Measurements from ENCODE around the gene CAPZB. TPM values are rescaled to one million over a fixed set of nuclear protein-coding genes. Genes with fewer than 3 reads are reported as not detected.

The CAPZB gene
- total RNA-seq, 1 experiment from 2014 or later: 345 TPM

DNA sequence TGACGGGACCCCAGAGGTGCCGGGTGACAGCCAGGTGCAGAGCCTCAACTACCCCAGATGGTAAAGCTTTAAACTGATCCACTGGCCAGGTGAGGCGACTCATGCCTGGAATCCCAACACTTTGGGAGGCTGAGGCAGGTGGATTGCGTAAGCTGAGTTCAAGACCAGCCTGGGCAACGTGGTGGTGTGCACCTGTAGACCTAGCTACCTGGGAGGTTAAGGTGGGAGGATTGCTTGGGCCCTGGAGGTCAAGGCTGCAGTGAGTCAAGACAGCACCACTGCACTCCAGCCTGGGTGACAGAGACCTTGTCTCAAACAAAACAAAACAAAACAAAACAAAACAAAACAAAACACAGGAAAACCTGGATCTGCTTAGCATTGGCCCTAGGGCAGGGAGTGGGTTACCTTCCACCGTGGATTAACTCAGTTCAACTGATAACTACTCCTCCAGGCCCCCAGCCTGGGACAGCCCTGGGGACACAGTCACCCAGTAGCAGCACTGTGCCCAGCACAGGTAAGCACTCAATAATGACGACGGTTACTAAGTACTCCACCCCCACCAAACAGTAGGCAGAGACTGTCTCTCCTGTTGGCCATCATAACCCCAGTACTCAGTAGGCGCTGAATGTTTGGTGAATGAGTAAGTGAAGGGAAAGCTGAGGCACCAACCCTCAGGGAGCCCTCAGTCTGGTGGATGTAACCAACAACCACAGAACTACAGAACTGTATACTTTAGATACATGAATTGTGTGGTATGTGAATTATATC, 151.6 kb downstream of the CAPZB start:
- in situ Hi-C loops (cut with HindIII; ENCODE audit: low sequenced_read_pairs): loop anchor here (25.0 kb wide), 1 partner anchor 304 kb away; the partner anchor contains the start of gene NBL1
- no peak for DNase-seq (ENCODE audit: low spot score)

DNA sequence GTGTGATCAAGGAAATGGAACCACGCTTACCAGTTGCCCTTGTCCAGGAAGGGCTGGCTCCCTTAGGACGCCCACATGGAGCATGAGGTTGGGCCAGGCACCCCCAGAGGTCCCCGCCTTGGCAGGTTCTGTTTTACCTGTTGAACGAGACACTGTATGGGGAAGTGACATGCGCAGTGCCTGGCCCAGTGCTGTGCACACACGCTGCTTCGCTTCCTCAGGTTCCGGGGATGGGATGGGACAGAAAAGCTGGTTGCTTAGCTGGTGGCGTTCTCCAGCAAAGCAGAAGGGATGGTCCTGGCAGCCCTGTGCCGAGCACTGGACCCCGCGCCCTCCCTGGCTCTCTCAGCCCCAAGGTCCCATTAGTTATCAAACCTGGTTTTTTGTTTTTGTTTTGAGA, 152.5 kb downstream of the CAPZB start:
- in situ Hi-C loops (cut with HindIII; ENCODE audit: low sequenced_read_pairs): loop anchor here (25.0 kb wide), 1 partner anchor 304 kb away; the partner anchor contains the start of gene NBL1
- no peak for DNase-seq (ENCODE audit: low spot score)

DNA sequence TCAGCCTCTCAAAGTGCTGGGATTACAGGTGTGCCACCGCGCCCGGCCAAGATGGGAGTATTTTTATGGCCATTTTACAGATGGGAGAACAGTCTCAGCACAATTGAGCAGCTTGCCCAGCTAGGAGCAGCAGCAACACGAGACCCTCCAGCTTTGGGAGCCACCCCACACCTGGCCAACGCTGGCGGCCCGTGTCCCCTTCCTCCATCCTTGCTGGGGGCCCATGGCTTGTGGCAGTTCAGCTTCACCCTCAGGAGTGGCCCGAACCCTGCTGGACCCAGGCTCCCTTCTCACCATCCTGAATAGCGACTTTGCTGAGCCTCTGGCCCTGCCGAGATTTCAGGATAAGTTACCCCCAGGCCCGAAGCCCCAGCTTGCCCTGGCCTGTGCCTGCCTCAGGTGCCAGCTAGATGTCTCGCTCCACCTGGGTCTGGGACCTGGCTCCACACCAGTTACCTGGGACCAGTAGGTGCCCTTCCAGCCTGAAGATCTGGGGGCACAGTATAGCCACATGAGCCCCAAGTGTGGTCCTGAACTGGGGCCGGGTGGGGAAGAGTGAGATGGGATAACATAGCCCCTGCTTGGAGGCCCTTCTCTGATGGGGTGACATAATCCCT, 154.0 kb downstream of the CAPZB start:
- DNase-seq (ENCODE audit: low spot score): no peak
- in situ Hi-C loops (cut with HindIII; ENCODE audit: low sequenced_read_pairs): loop anchor here (25.0 kb wide), 1 partner anchor 306 kb away; the partner anchor contains the start of gene NBL1

DNA sequence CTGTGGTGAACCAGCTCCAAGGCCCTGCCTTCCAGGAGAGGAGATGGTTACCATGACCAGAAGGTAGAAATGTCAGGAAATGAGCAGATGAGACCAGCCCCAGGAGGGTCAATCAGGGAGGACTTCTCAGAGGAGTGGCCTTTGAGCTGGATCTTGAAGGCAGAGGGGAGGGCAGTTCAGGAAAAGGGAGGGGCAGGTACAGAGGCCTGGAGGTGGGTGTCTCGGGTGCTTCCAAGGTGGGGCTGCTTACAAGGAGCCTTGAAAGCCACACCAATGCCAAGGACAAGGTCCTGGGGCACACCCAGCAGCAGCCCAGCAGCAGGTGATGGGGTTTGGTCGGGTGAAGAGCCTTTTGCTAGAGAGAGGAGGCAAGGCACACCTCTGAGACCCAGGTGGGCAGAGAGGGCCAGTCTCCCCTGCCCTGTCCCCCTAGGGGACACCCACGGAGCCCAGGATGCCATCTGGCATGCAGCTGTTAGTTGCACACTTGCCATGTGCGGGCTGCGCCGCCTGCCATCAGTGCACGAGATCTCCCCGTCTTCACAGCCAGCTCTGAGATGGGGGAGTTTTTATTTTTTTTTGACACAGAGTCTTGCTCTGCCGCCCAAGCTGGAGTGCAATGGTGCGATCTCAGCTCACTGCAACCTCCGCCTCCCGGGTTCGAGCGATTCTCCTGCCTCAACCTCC, 154.7 kb downstream of the CAPZB start:
- no peak for DNase-seq (ENCODE audit: low spot score)
- in situ Hi-C loops (cut with HindIII; ENCODE audit: low sequenced_read_pairs): loop anchor here (25.0 kb wide), 1 partner anchor 307 kb away; the partner anchor contains the start of gene NBL1

DNA sequence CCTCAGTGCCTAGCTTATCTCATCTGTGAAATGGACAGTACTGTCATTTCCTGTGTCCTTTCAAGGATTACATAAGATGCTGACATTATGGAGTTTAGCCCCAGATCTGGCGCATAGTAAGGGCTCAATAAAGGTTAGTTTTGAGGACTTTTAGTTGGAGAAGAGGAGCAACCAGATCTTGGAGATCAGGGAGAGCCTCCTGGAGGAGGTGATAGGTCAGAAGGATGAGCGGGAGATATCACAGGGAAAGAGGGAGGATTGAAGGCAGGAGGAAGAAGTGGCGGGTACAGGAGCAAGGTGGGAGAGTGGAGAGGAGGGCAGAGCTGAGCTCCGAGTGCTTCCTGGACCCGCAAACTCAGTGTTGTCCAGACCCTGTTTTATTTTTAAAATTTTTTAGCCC, 155.7 kb downstream of the CAPZB start:
- in situ Hi-C loops (cut with HindIII; ENCODE audit: low sequenced_read_pairs): loop anchor here (25.0 kb wide), 1 partner anchor 308 kb away; the partner anchor contains the start of gene NBL1
- DNase-seq (ENCODE audit: low spot score): no peak

DNA sequence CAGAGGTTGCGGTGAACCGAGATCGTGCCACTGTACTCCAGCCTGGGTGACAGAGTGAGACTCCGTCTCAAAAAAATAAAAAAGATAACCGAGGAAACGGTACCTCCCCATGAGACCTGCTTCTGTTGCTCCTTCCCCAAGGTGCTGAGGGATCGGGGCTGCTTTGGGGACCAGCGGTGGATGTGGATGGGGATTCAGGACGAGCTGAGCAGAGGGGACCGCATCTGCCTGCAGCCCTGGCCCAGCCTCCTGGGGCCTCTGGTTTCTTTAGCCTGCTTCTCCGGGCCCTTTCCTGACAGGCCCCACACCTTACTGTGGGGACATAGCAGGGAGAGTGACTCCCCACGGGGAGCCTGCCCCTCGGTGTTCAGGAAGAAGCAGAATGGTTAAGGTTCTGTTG, 156.2 kb downstream of the CAPZB start:
- in situ Hi-C loops (cut with HindIII; ENCODE audit: low sequenced_read_pairs): loop anchor here (25.0 kb wide), 1 partner anchor 308 kb away; the partner anchor contains the start of gene NBL1

DNA sequence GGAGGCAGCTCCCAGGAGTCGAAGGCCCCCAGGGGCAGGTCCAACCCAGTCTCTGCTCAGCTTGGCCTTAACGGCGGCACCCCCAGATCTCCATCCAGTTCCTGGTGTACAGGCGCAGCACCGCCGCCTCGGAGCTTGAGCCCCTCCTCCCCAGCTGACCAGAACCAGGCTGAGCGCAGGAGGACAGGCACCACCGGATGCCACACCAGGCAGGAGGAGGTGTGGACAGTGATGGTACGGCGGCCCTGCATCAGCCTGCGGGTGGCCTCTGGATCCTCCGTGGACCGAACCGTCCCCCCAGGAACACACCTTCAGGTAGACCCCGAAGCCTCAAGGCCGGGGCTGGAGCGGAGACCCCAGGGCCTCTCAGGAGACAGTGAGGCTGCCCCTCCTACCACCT, 156.9 kb downstream of the CAPZB start:
- DNase-seq (ENCODE audit: low spot score): no peak
- in situ Hi-C loops (cut with HindIII; ENCODE audit: low sequenced_read_pairs): loop anchor here (25.0 kb wide), 1 partner anchor 309 kb away; the partner anchor contains the start of gene NBL1

More for the DNA sequence above, 156.2 kb downstream of the CAPZB start:
- no peak for DNase-seq (ENCODE audit: low spot score)

DNA sequence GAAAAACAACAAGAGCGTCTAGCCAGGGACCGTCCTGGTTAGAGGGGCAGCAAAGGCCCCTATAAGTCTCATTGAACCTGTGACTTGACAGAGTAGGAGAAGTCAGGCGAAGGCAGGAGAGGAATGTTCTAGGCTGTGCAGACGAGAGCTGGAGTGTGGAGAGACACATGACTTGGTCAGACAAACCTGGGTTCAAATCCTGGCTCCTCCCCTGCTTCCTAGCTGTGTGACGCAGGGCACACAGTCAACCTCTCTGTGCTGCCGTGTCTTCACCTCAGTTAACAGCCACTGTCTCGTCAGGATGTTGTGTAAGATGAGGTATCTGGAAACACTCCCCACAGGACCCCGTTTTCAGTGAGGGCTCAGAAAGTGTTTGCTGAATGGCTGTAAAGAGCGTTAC, 157.6 kb downstream of the CAPZB start:
- DNase-seq (ENCODE audit: low spot score): no peak
- in situ Hi-C loops (cut with HindIII; ENCODE audit: low sequenced_read_pairs): loop anchor here (25.0 kb wide), 1 partner anchor 310 kb away; the partner anchor contains the start of gene NBL1

DNA sequence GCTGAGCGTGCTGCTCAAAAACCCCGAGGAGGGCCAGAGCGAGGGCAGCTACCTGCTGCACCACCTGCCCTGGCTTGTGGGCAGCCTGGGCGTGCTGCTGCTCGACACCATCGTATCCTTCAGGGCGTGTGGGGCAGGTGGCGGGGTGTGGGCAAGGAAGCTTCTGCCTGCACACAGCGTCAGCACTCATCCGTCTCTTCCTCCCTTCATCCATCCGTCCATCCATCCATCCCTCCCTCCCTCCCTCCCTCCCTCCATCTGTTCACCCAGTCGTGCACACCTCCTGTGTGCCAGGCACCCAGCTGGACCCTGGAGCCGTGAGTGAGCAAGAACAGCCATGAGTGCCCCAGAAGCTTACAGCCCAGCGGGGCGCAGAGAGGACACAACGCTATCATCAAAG, 158.0 kb downstream of the CAPZB start:
- peak; percentile 68 for DNase-seq (ENCODE audit: low spot score)

DNA sequence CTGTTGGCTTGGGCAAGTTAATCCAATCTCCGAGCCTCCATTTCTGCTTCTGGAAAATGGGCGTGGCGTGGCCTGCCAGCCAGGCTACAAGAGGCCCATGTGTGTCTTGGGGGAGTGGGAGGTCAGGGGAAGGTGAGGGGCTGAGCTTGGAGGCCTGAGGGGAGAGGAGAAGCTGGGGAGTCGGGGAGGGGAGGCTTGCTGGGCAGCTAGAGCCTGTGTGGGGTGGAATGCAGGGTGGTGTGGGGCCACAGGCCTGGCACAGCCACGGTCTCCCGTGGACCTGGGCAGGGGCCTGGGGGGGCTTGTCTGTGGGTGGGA, 158.6 kb downstream of the CAPZB start:
- no peak for DNase-seq (ENCODE audit: low spot score)
- in situ Hi-C loops (cut with HindIII; ENCODE audit: low sequenced_read_pairs): loop anchor here (25.0 kb wide), 1 partner anchor 311 kb away; the partner anchor contains the start of gene NBL1

More for the DNA sequence above, 158.0 kb downstream of the CAPZB start:
- in situ Hi-C loops (cut with HindIII; ENCODE audit: low sequenced_read_pairs): loop anchor here (25.0 kb wide), 1 partner anchor 310 kb away; the partner anchor contains the start of gene NBL1

DNA sequence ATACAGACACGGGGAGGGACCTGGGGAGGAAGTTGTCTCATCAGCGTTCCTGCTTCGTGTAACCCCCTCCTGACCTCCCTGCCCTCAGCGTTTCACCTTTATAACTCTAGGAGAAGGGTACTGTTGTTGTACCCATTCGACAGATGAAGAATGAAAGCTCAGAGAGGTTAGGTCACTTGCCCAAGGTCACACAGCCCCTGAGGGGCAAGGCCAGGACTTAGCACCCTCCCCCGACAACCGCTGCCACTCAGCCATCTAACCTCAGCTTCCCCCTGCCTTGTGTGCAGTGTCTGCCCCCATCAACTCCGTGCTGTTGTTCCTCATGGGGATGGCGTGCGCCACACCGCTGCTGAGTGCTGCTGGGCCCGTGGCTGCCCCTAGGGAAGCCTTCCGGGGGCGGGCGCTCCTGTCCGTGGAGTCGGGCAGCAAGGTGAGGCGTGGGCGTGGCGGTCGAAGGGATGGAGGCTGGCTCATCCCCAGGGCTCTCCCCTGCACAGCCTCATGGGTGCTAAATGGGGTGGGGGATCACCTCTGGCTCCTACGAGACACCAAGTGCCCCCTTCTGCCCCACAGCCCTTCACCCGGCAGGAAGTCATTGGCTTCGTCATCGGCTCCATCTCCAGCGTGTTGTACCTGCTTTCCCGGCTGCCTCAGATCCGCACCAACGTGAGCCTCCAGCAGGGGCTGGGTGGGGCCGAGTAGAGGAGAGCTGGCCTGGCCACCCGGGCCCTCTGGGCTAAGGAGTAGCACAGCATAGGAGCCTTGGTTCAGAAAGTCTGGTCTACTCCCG, 159.2 kb downstream of the CAPZB start:
- in situ Hi-C loops (cut with HindIII; ENCODE audit: low sequenced_read_pairs): loop anchor here (25.0 kb wide), 1 partner anchor 311 kb away; the partner anchor contains the start of gene NBL1
- DNase-seq (ENCODE audit: low spot score): no peak

DNA sequence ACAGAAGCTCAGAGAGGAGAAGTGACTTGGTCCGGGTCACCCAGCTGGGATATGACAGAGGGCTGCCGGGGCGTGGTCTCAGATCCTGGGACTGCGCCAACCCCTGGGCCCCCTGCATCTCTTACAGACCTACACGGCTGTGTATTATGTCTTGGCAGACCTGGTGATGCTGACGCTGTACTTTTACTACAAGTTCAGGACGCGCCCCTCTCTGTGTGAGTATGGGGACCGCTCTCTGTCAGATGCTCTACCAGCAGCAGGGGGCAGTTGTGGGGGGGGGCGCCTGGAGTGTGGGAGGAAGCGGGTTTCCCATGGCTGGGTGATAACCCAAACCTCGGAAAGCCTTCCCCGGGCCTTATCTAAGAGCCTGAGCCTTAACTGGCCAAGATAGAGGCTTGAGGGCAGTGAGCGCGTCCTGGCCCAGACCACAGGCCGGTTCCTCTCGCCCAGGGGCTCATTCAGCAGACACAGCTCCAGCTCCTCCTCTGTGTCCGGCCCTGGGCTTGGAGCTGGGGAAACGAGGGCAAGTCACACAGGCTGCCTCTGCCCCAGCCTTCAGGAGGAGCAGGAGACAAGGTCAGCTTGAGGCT, 159.9 kb downstream of the CAPZB start:
- in situ Hi-C loops (cut with HindIII; ENCODE audit: low sequenced_read_pairs): loop anchor here (25.0 kb wide), 1 partner anchor 312 kb away; the partner anchor contains the start of gene NBL1
- DNase-seq (ENCODE audit: low spot score): no peak

DNA sequence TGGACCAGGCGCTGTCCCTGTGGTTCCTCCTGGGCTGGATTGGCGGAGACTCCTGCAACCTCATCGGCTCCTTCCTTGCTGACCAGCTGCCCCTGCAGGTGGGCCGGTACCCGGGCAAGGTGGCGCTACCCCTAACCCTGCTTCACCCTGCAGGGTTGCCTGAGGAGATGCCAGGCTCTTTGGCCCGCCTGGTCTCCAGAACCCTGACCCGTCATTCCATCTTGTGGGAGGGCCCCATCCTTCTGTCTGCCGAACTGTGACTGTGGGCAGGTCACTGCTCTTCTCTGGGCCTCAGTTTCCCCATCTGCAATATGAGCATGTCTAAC, 160.7 kb downstream of the CAPZB start:
- DNase-seq (ENCODE audit: low spot score): no peak
- in situ Hi-C loops (cut with HindIII; ENCODE audit: low sequenced_read_pairs): no loop called here

DNA sequence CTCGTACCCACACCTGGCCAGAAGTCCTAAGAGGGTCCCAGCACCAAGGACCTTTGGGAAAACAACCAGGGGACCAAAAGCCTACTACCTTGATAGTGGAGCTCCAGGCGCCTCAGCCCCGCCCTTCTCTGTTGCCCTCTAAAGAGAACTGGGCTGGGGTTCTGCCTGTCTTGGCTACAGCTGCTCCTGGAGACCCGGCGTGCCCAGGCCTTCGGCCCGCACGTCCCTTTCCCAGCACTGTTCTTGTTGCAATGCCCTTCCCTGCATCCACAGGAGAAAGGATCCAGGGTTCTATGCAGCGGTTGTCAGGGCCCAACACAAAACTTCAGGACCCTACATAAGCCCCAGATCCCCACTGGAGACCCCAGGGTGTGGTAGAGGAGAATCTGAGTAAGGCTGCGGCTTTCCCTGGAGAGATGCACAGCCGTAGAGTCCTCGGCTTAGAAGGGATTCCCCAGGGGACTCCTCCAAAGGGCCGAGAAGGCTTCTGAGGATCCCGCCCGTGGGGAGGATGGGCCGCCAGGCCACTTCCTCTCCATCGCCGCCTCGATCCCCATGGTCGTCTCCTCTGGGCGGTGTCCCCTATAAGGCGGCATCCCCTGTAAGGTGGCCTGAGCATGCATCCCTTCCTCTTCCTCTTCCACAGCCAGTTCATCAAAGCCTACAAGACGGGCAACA, 161.2 kb downstream of the CAPZB start:
- in situ Hi-C loops (cut with HindIII; ENCODE audit: low sequenced_read_pairs): no loop called here
- no peak for DNase-seq (ENCODE audit: low spot score)

DNA sequence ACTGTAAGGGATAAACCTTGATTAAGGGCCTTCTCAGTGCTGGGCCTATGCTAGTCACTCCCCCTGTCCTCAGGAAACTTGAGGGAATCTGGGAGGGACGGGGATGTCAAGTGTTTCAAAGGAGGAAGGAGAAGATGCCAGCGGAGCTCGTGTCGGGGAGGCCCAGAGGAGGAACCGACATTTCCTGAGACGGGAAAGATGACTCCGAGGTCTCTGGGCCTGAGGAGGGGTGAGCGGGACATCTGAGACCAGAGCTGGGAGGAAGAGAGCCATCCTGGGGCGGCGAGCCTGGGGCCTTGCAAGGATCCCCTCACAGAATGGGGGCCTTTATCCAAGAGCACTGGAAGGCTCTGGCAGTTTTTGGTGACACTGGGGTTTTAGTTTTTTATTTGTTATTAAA, 162.9 kb downstream of the CAPZB start:
- no peak for DNase-seq (ENCODE audit: low spot score)
- in situ Hi-C loops (cut with HindIII; ENCODE audit: low sequenced_read_pairs): no loop called here

DNA sequence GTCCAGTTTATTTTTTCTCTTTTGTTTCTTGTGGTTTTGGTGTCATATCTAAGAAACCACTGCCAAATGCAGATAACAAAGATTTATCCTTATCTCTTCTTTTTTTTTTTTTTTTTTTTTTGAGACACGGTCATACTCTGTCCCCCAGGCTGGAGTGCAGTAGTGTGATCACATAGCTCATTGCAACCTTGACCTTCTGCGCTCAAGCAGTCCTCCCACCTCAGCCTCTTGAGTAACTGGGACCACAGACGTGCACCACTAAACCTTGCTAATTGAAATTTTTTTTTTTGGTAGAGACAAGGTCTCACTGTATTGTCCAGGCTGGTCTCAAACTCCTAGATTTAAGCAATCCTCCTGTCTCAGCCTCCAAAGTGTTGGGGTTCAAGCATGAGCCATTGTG, 164.3 kb downstream of the CAPZB start:
- DNase-seq (ENCODE audit: low spot score): no peak
- in situ Hi-C loops (cut with HindIII; ENCODE audit: low sequenced_read_pairs): no loop called here

DNA sequence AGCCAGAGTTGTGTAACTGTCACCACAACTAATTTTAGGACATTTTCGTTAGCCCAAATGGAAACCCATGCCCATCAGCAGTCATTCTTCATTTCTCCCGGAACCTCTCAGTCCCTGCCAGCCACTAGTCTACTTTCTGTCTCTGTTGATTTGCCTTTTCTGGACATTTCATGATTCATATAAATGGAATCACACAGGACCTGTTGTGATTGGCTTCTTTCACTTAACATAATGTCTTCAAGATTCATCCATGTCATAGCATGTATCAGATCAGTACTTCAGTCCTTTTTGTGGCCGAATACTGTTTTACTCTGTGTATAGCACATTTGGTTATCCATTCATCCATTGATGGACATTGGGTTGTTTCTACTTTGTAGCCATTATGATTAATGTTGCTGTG, 166.1 kb downstream of the CAPZB start:
- in situ Hi-C loops (cut with HindIII; ENCODE audit: low sequenced_read_pairs): no loop called here

More for the DNA sequence above, 166.1 kb downstream of the CAPZB start:
- DNase-seq (ENCODE audit: low spot score): no peak

Measured in G401 (cell line).